ENCODE results near the gene GJA3. TPM values are rescaled to one million over a fixed set of nuclear protein-coding genes. Genes with fewer than 3 reads are reported as not detected.

The GJA3 gene
- total RNA-seq, 2 experiments from 2014 or later = not detected

GRCh38 chr13:20109037-20109436, 51.8 kb downstream of the GJA3 start:
- ChIA-PET CTCF (interaction anchor here (1.0 kb wide), 1 partner anchor 18 kb away, joined by 3 read pairs; no protein-coding TSS in a partner anchor), POLR2A (interaction anchor here (1.1 to 1.6 kb wide), 2 partner anchors 12 to 32 kb away, joined by 3 to 4 read pairs; no protein-coding TSS in a partner anchor)
- Histone ChIP-seq H3K4me3 (ENCODE audit: low read length) (no peak overlapping the region), H3K36me3 (ENCODE audit: insufficient read depth, low read length) (no peaks in the 10 kb centered on the region), H3K27ac (ENCODE audit: low read depth in 1 of 2, low read length in 2 of 2) (no peak overlapping the region), H3K4me1 (ENCODE audit: insufficient read depth, low read length) (no peaks in the 10 kb centered on the region), H3K27me3 (ENCODE audit: control insufficient read depth in 1 of 2, insufficient read depth in 2 of 2, low read length in 2 of 2) (no peaks in the 10 kb centered on the region), H3K9me3 (ENCODE audit: control insufficient read depth in 1 of 2, insufficient read depth in 1 of 2, low read length in 2 of 2) (peaks cover 0 to 4% of the 10 kb centered on the region in 2 experiments)
- no peak for TF ChIP-seq CTCF (IDR thresholded peaks at IDR 0.05)
- peaks cover 20% of the 10 kb centered on the region for H3K27me3 Mint-ChIP-seq
- no peaks in the 10 kb centered on the region for H3K9me3 Mint-ChIP-seq
- H3K4me1 Mint-ChIP-seq (ENCODE audit: low read depth) = no peaks in the 10 kb centered on the region
- no peaks in the 10 kb centered on the region for H3K36me3 Mint-ChIP-seq (ENCODE audit: low read depth)
- intact Hi-C loops (cut with DNase I, micrococcal nuclease) = loop anchor here in 1 of 2 experiments (5.0 kb wide), 1 partner anchor 38 kb away; no protein-coding TSS in a partner anchor
- DNase-seq (no peak), ATAC-seq (ENCODE audit: poor library complexity) (no peak)
- H3K4me3 Mint-ChIP-seq = no peak overlapping the region
- no peak overlapping the region for H3K27ac Mint-ChIP-seq

DNA sequence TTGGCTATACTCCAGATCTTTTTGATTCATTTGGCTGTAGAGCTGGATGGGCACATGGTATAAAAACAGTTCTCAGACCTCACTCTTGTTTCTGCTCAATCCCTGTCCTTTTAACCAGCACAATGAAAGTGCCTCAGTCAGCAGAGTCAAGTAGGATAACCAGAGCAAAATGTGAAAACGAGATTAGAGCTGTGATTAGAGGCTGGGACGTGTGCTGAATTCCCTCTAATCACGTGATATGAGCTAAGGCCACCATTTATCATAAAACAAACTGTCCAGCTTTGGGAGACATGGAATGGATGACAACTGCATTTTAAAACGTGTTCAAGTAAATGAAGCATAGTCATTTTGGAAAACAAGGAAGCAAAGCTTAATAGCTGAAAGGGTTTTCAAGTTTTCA, 54.1 kb downstream of the GJA3 start:
- no peaks in the 10 kb centered on the region for H3K36me3 ChIP-seq (ENCODE audit: insufficient read depth, low read length)
- no peak for TF ChIP-seq CTCF (IDR thresholded peaks at IDR 0.05)
- no peaks in the 10 kb centered on the region for H3K4me1 Mint-ChIP-seq (ENCODE audit: low read depth)
- H3K9me3 Mint-ChIP-seq = no peaks in the 10 kb centered on the region
- H3K27me3 Mint-ChIP-seq = peaks cover 40% of the 10 kb centered on the region
- no peaks in the 10 kb centered on the region for H3K4me1 ChIP-seq (ENCODE audit: insufficient read depth, low read length)
- no peak overlapping the region for H3K4me3 ChIP-seq (ENCODE audit: low read length)
- no peak overlapping the region for H3K27ac Mint-ChIP-seq
- no peak overlapping the region for H3K4me3 Mint-ChIP-seq
- H3K36me3 Mint-ChIP-seq (ENCODE audit: low read depth) = no peaks in the 10 kb centered on the region
- H3K9me3 ChIP-seq (ENCODE audit: control insufficient read depth in 1 of 2, insufficient read depth in 1 of 2, low read length in 2 of 2) = peaks cover 0 to 4% of the 10 kb centered on the region in 2 experiments
- no peak for ATAC-seq (ENCODE audit: poor library complexity)
- intact Hi-C loops (cut with DNase I, micrococcal nuclease) = loop anchor here in 1 of 2 experiments (5.0 kb wide), 1 partner anchor 41 kb away; no protein-coding TSS in a partner anchor
- H3K27ac ChIP-seq (ENCODE audit: low read depth in 1 of 2, low read length in 2 of 2) = no peak overlapping the region
- H3K27me3 ChIP-seq (ENCODE audit: control insufficient read depth in 1 of 2, insufficient read depth in 2 of 2, low read length in 2 of 2) = peaks cover 0 to 12% of the 10 kb centered on the region in 2 experiments
- DNase-seq = no peak
- ChIA-PET POLR2A (no interaction called here), CTCF (no interaction called here)

GRCh38 chr13:20105161-20105689, 55.6 kb downstream of the GJA3 start:
- Mint-ChIP-seq H3K9me3 (no peaks in the 10 kb centered on the region), H3K4me3 (no peak overlapping the region), H3K4me1 (ENCODE audit: low read depth) (peaks cover 5% of the 10 kb centered on the region), H3K27ac (no peak overlapping the region), H3K36me3 (ENCODE audit: low read depth) (no peaks in the 10 kb centered on the region), H3K27me3 (peaks cover 55% of the 10 kb centered on the region)
- Histone ChIP-seq H3K27me3 (ENCODE audit: control insufficient read depth in 1 of 2, insufficient read depth in 2 of 2, low read length in 2 of 2) (peaks cover 0 to 13% of the 10 kb centered on the region in 2 experiments), H3K36me3 (ENCODE audit: insufficient read depth, low read length) (no peaks in the 10 kb centered on the region), H3K4me1 (ENCODE audit: insufficient read depth, low read length) (no peaks in the 10 kb centered on the region), H3K27ac (ENCODE audit: low read depth in 1 of 2, low read length in 2 of 2) (no peak overlapping the region), H3K9me3 (ENCODE audit: control insufficient read depth in 1 of 2, insufficient read depth in 1 of 2, low read length in 2 of 2) (peaks cover 0 to 4% of the 10 kb centered on the region in 2 experiments), H3K4me3 (ENCODE audit: low read length) (no peak overlapping the region)
- intact Hi-C loops (cut with DNase I, micrococcal nuclease) = loop anchor here in 1 of 2 experiments (5.0 kb wide), 1 partner anchor 42 kb away; no protein-coding TSS in a partner anchor
- DNase-seq (no peak), ATAC-seq (ENCODE audit: poor library complexity) (no peak)
- ChIA-PET POLR2A (no interaction called here), CTCF (no interaction called here)
- no peak for TF ChIP-seq CTCF (IDR thresholded peaks at IDR 0.05)

Measured in CD4-positive, alpha-beta T cell (primary cell).